Uterus (tissue), 4 donors: Measurements from ENCODE around the gene SPTAN1. TPM values are rescaled to one million over a fixed set of nuclear protein-coding genes. Genes with fewer than 3 reads are reported as not detected.

Experiments used
- DNase-seq, 2 donors: peaks; one replicate each; pipeline ENCODE4 v3.0.0-alpha.2; 2019 to 2020
- H3K27ac ChIP-seq, 2 donors: fragments of 200-600 bp; sonication (generic); 1 replicate in 1 of 2; 2 replicates in 1 of 2; pipeline ENCODE4 v1.5.1; 2016 to 2018
- H3K27me3 ChIP-seq, 2 donors: fragments of 200-600 bp; sonication (generic); one replicate each; pipeline ENCODE4 v1.5.1; 2018 to 2019; ENCODE audit warnings: control low read depth in 1 of 2
- H3K36me3 ChIP-seq, 2 donors: fragments of 200-600 bp; sonication (generic); one replicate each; pipeline ENCODE4 v1.5.1; 2019; ENCODE audit warnings: control low read depth in 1 of 2
- H3K4me1 ChIP-seq, 2 donors: fragments of 200-600 bp; sonication (generic); one replicate each; pipeline ENCODE4 v1.5.1; 2018 to 2019; ENCODE audit warnings: control low read depth in 1 of 2
- H3K4me3 ChIP-seq, 2 donors: fragments of 200-600 bp; sonication (generic); 1 replicate in 1 of 2; 2 replicates in 1 of 2; pipeline ENCODE4 v1.5.1; 2018 to 2019; ENCODE audit warnings: mild to moderate bottlenecking in 1 of 2
- H3K9me3 ChIP-seq, 2 donors: fragments of 200-600 bp; sonication (generic); one replicate each; pipeline ENCODE4 v1.5.1; 2019; ENCODE audit warnings: control low read depth in 1 of 2
- CTCF ChIP-seq, 4 experiments: fragments of 200-600 bp in 2 of 4; fragments of 450-650 bp in 2 of 4; sonication (generic) in 2 of 4; IDR thresholded peaks; one replicate each; pipeline ENCODE4 v1.5.1; 2016 to 2019; ENCODE audit warnings: antibody characterized with exemption in 4 of 4, mild to moderate bottlenecking in 2 of 4, moderate library complexity in 1 of 4
- POLR2A ChIP-seq, 2 donors: fragments of 450-650 bp; IDR thresholded peaks; one replicate each; pipeline ENCODE4 v1.6.1; 2016; ENCODE audit warnings: antibody characterized with exemption in 2 of 2, mild to moderate bottlenecking in 1 of 2, moderate library complexity in 1 of 2
- intact Hi-C: fragments of 100-400 bp; cut with DNase I; formaldehyde crosslinking; loops from one replicate; pipeline ENCODE4 v1.15.1; 2023; ENCODE audit warnings: low total_unique reads
- total RNA-seq, 4 donors: library from RNA; depleted of rRNA in 3 of 4; stranded (reverse); fragments of >200 nt in 3 of 4; gene quantifications; one replicate each; pipeline versions ENCODE4 v1.1.0 to v1.2.4, GENCODE V29; 2014 to 2023
- donor health status: DM: yes; HTN: yes; CAD: no.

Gene SPTAN1
- total RNA-seq, 4 donors from 2014 or later: 244 to 521 (median 335) TPM

- Histone ChIP-seq H3K36me3 (no peaks in the 10 kb centered on the region), H3K4me1 (peaks cover 0 to 9% of the 10 kb centered on the region in 2 donors), H3K9me3 (no peaks in the 10 kb centered on the region), H3K27ac (peak overlapping the region; percentile 96 to 99), H3K27me3 (no peaks in the 10 kb centered on the region), H3K4me3 (peak overlapping the region; percentile 71 to 81)
- TF ChIP-seq CTCF (IDR thresholded peaks at IDR 0.05) (peak in 1 of 4 experiments; percentile 16), POLR2A (IDR thresholded peaks at IDR 0.05) (no peak)
- peak; percentile 48 to 61 for DNase-seq
- intact Hi-C loops: no loop called here
Measured at GRCh38 chr9:128552744-128553440, 505 bp downstream of the SPTAN1 start.

- no peaks in the 10 kb centered on the region for H3K36me3 ChIP-seq
- intact Hi-C loops: no loop called here
- no peaks in the 10 kb centered on the region for H3K27me3 ChIP-seq
- H3K9me3 ChIP-seq: no peaks in the 10 kb centered on the region
- H3K4me1 ChIP-seq: peaks cover 0 to 9% of the 10 kb centered on the region in 2 donors
- H3K27ac ChIP-seq: peak overlapping the region; percentile 96 to 99
- TF ChIP-seq POLR2A (IDR thresholded peaks at IDR 0.05) (no peak), CTCF (IDR thresholded peaks at IDR 0.05) (no peak)
- no peak for DNase-seq
- peak overlapping the region; percentile 71 to 81 for H3K4me3 ChIP-seq
Measured at GRCh38 chr9:128553728-128554127, 1.3 kb downstream of the SPTAN1 start.

GRCh38 chr9:128554155-128554862, 1.9 kb downstream of the SPTAN1 start:
- intact Hi-C loops: no loop called here
- peak; percentile 72 to 76 for DNase-seq

GRCh38 chr9:128555180-128555721, 2.9 kb downstream of the SPTAN1 start:
- H3K9me3 ChIP-seq: no peaks in the 10 kb centered on the region
- H3K36me3 ChIP-seq: no peaks in the 10 kb centered on the region
- H3K27ac ChIP-seq: peak overlapping the region; percentile 96 to 99
- no peaks in the 10 kb centered on the region for H3K27me3 ChIP-seq
- peaks cover 10 to 18% of the 10 kb centered on the region in 2 donors for H3K4me1 ChIP-seq
- no peak for TF ChIP-seq CTCF (IDR thresholded peaks at IDR 0.05)
- TF ChIP-seq POLR2A (IDR thresholded peaks at IDR 0.05): no peak
- intact Hi-C loops: no loop called here
- peak overlapping the region; percentile 71 to 81 for H3K4me3 ChIP-seq
- peak in 1 of 2 donors; percentile 58 for DNase-seq

More at GRCh38 chr9:128554155-128554862, 1.9 kb downstream of the SPTAN1 start:
- H3K27ac ChIP-seq: peak overlapping the region; percentile 96 to 99
- H3K36me3 ChIP-seq: no peaks in the 10 kb centered on the region
- H3K9me3 ChIP-seq: no peaks in the 10 kb centered on the region
- TF ChIP-seq CTCF (IDR thresholded peaks at IDR 0.05): no peak
- TF ChIP-seq POLR2A (IDR thresholded peaks at IDR 0.05): peak in 1 of 2 donors; percentile 13
- no peaks in the 10 kb centered on the region for H3K27me3 ChIP-seq
- H3K4me1 ChIP-seq: peaks cover 5 to 13% of the 10 kb centered on the region in 2 donors
- H3K4me3 ChIP-seq: peak overlapping the region; percentile 71 to 81

- no peaks in the 10 kb centered on the region for H3K27me3 ChIP-seq
- intact Hi-C loops: no loop called here
- H3K4me3 ChIP-seq: no peak overlapping the region
- no peaks in the 10 kb centered on the region for H3K9me3 ChIP-seq
- peak overlapping the region; percentile 96 to 99 for H3K27ac ChIP-seq
- no peak for DNase-seq
- no peak for TF ChIP-seq CTCF (IDR thresholded peaks at IDR 0.05)
- H3K36me3 ChIP-seq: no peaks in the 10 kb centered on the region
- peaks cover 10 to 18% of the 10 kb centered on the region in 2 donors for H3K4me1 ChIP-seq
Measured at GRCh38 chr9:128556276-128556675, 3.9 kb downstream of the SPTAN1 start.
